T-cell (primary cell): ENCODE measurements around the gene CDH18. TPM values are rescaled to one million over a fixed set of nuclear protein-coding genes. Genes with fewer than 3 reads are reported as not detected.

Experiments
- ATAC-seq, 4 experiments: fragments of 200-7000 bp in 3 of 4; fragments of 150-1000 bp in 1 of 4; cut with Tn5 transposase; replicated peaks in 1 of 4; 1 replicate in 3 of 4; 2 replicates in 1 of 4; pipeline ENCODE4 v1.10.0; 2021; ENCODE audit warnings: moderate library complexity in 3 of 4, mild to moderate bottlenecking in 2 of 4, moderate number of reproducible peaks in 1 of 4
- CTCF ChIA-PET, 2 donors: fragments of 300-600 bp; sonication (Branson Sonifier 250); formaldehyde crosslinking; loops; one replicate each; lab custom pipeline; 2022; ENCODE audit warnings: antibody characterized with exemption in 2 of 2; lab: Charles Lee
- POLR2A ChIA-PET, 2 donors: fragments of 300-600 bp; sonication (Branson Sonifier 250); formaldehyde crosslinking; loops; one replicate each; lab custom pipeline; 2022; ENCODE audit warnings: antibody characterized with exemption in 2 of 2; lab: Charles Lee
- DNase-seq, 35 experiments: peaks; one replicate each; pipeline versions ENCODE4 v3.0.0 to v3.0.0-alpha.2; 2013 to 2023
- H3K27ac ChIP-seq: one replicate; pipeline ENCODE4 v1.5.1; 2013; ENCODE audit warnings: low read length
- H3K27me3 ChIP-seq, 2 experiments: replicated peaks in 1 of 2; 1 replicate in 1 of 2; 2 replicates in 1 of 2; pipeline versions ENCODE4 v1.6.1 to v1.7.0; 2013; ENCODE audit warnings: low read length in 1 of 2, mixed read lengths in 1 of 2; ENCODE audit not compliant: control insufficient read depth in 2 of 2, insufficient read depth in 2 of 2; ENCODE audit errors: extremely low read depth in 1 of 2
- H3K36me3 ChIP-seq, 2 donors: 1 replicate in 1 of 2; 2 replicates in 1 of 2; pipeline versions ENCODE4 v1.6.1 to v1.7.0; 2013; ENCODE audit warnings: low read length in 1 of 2; ENCODE audit not compliant: control insufficient read depth in 2 of 2, insufficient read depth in 1 of 2; ENCODE audit errors: extremely low read depth in 1 of 2
- H3K4me1 ChIP-seq, 2 experiments: 1 replicate in 1 of 2; 2 replicates in 1 of 2; pipeline versions ENCODE4 v1.6.1 to v1.7.0; 2013; ENCODE audit warnings: low read length in 2 of 2, mixed read lengths in 1 of 2; ENCODE audit not compliant: insufficient read depth in 2 of 2, control insufficient read depth in 1 of 2; ENCODE audit errors: extremely low read depth in 1 of 2
- H3K4me3 ChIP-seq, 2 donors: 1 replicate in 1 of 2; 2 replicates in 1 of 2; pipeline versions ENCODE4 v1.5.1 to v1.7.0; 2013; ENCODE audit warnings: mild to moderate bottlenecking in 2 of 2, low read length in 1 of 2, moderate library complexity in 1 of 2; ENCODE audit not compliant: control insufficient read depth in 1 of 2; ENCODE audit errors: extremely low read depth in 1 of 2
- H3K9me3 ChIP-seq: 2 replicates; pipeline ENCODE4 v1.7.0; 2013
- H3K27ac Mint-ChIP-seq, 2 donors: one replicate each; pipeline ENCODE4 v1.8.0; 2020 to 2021; ENCODE audit warnings: mild to moderate bottlenecking in 2 of 2, mixed read lengths in 2 of 2
- H3K27me3 Mint-ChIP-seq, 2 donors: one replicate each; pipeline ENCODE4 v1.8.0; 2021 to 2022; ENCODE audit warnings: mixed read lengths in 2 of 2
- H3K36me3 Mint-ChIP-seq: one replicate; pipeline ENCODE4 v1.8.0; 2021; ENCODE audit warnings: mixed read lengths
- H3K4me1 Mint-ChIP-seq, 3 donors: one replicate each; pipeline ENCODE4 v1.8.0; 2020 to 2022; ENCODE audit warnings: mixed read lengths in 3 of 3, mild to moderate bottlenecking in 1 of 3
- H3K4me3 Mint-ChIP-seq, 3 donors: one replicate each; pipeline ENCODE4 v1.8.0; 2020 to 2022; ENCODE audit warnings: mild to moderate bottlenecking in 3 of 3, mixed read lengths in 3 of 3, moderate library complexity in 3 of 3
- H3K9me3 Mint-ChIP-seq, 3 donors: one replicate each; pipeline ENCODE4 v1.8.0; 2020 to 2022; ENCODE audit warnings: mixed read lengths in 3 of 3
- WGBS: methylation state at CpG from one replicate; pipeline ENCODE4 v1.1.5; 2013; ENCODE audit warnings: missing lambda C conversion rate; ENCODE audit not compliant: insufficient coverage; 5-methylcytosine and 5-hydroxymethylcytosine counted together
- total RNA-seq, 35 experiments: library from RNA in 6 of 35; stranded (reverse) in 6 of 35; fragments of 120-200 nt in 1 of 35; gene quantifications; one replicate each; pipeline versions ENCODE4 v1.2.1 to v1.2.4 and lab custom pipeline; 2013 to 2026

CDH18 gene
- total RNA-seq, 5 donors from 2014 or later (not counting 1 experiment from before 2014, with no cell fraction given) = not detected

- H3K9me3 ChIP-seq = no peaks in the 10 kb centered on the region
- ChIA-PET POLR2A (no interaction called here), CTCF (no interaction called here)
- H3K4me1 ChIP-seq = no peaks in the 10 kb centered on the region
- Mint-ChIP-seq H3K27me3 (no peaks in the 10 kb centered on the region), H3K36me3 (no peaks in the 10 kb centered on the region), H3K4me1 (no peaks in the 10 kb centered on the region), H3K4me3 (no peak overlapping the region), H3K27ac (no peak overlapping the region), H3K9me3 (peaks cover 0 to 19% (median 13%) of the 10 kb centered on the region in 3 donors)
- H3K4me3 ChIP-seq = no peak overlapping the region
- DNase-seq (no peak), ATAC-seq (no peak)
- H3K27me3 ChIP-seq = no peaks in the 10 kb centered on the region
- no peak overlapping the region for H3K27ac ChIP-seq
- WGBS = no CpG with 5 or more reads among the region's 3 CpGs
- no peaks in the 10 kb centered on the region for H3K36me3 ChIP-seq
These were observed 64.3 kb downstream of the CDH18 start for GRCh38 chr5:19923742-19924141.

GRCh38 chr5:19920761-19921160 lies 67.2 kb downstream of the CDH18 start:
- no peak overlapping the region for H3K4me3 ChIP-seq
- ChIA-PET POLR2A (no interaction called here), CTCF (no interaction called here)
- no peaks in the 10 kb centered on the region for H3K9me3 ChIP-seq
- no peak overlapping the region for H3K27ac Mint-ChIP-seq
- no peak for ATAC-seq
- no peaks in the 10 kb centered on the region for H3K36me3 Mint-ChIP-seq
- no CpG with 5 or more reads among the region's 4 CpGs for WGBS
- no peak overlapping the region for H3K27ac ChIP-seq
- no peak overlapping the region for H3K4me3 Mint-ChIP-seq
- no peaks in the 10 kb centered on the region for H3K36me3 ChIP-seq
- H3K27me3 ChIP-seq = no peaks in the 10 kb centered on the region
- DNase-seq = no peak
- peaks cover 5 to 23% (median 8%) of the 10 kb centered on the region in 3 donors for H3K9me3 Mint-ChIP-seq
- H3K4me1 Mint-ChIP-seq = no peaks in the 10 kb centered on the region
- no peaks in the 10 kb centered on the region for H3K4me1 ChIP-seq
- no peaks in the 10 kb centered on the region for H3K27me3 Mint-ChIP-seq

GRCh38 chr5:19918780-19919179 lies 69.2 kb downstream of the CDH18 start:
- Histone ChIP-seq H3K27me3 (no peaks in the 10 kb centered on the region), H3K4me3 (no peak overlapping the region), H3K4me1 (no peaks in the 10 kb centered on the region), H3K36me3 (no peaks in the 10 kb centered on the region), H3K9me3 (no peaks in the 10 kb centered on the region), H3K27ac (no peak overlapping the region)
- no peaks in the 10 kb centered on the region for H3K27me3 Mint-ChIP-seq
- H3K9me3 Mint-ChIP-seq = peaks cover 6 to 22% (median 8%) of the 10 kb centered on the region in 3 donors
- DNase-seq = no peak
- H3K4me3 Mint-ChIP-seq = no peak overlapping the region
- no peaks in the 10 kb centered on the region for H3K4me1 Mint-ChIP-seq
- H3K27ac Mint-ChIP-seq = no peak overlapping the region
- POLR2A ChIA-PET = no interaction called here
- H3K36me3 Mint-ChIP-seq = no peaks in the 10 kb centered on the region
- no peak for ATAC-seq
- CTCF ChIA-PET = no interaction called here
- no CpG with 5 or more reads among the region's 3 CpGs for WGBS

GRCh38 chr5:19917588-19918122 lies 70.3 kb downstream of the CDH18 start:
- no peaks in the 10 kb centered on the region for H3K36me3 ChIP-seq
- DNase-seq = no peak
- no peak overlapping the region for H3K4me3 ChIP-seq
- H3K27ac ChIP-seq = no peak overlapping the region
- ATAC-seq = no peak
- WGBS = no CpG with 5 or more reads among the region's 5 CpGs
- H3K27me3 Mint-ChIP-seq = no peaks in the 10 kb centered on the region
- no peak overlapping the region for H3K4me3 Mint-ChIP-seq
- H3K36me3 Mint-ChIP-seq = no peaks in the 10 kb centered on the region
- no peaks in the 10 kb centered on the region for H3K27me3 ChIP-seq
- peaks cover 2 to 21% (median 12%) of the 10 kb centered on the region in 3 donors for H3K9me3 Mint-ChIP-seq
- POLR2A ChIA-PET = no interaction called here
- no peaks in the 10 kb centered on the region for H3K9me3 ChIP-seq
- CTCF ChIA-PET = no interaction called here
- no peak overlapping the region for H3K27ac Mint-ChIP-seq
- no peaks in the 10 kb centered on the region for H3K4me1 ChIP-seq
- no peaks in the 10 kb centered on the region for H3K4me1 Mint-ChIP-seq

GRCh38 chr5:19910136-19910535 lies 77.9 kb downstream of the CDH18 start:
- no peaks in the 10 kb centered on the region for H3K36me3 Mint-ChIP-seq
- no peak overlapping the region for H3K27ac ChIP-seq
- ChIA-PET CTCF (no interaction called here), POLR2A (no interaction called here)
- H3K9me3 ChIP-seq = no peaks in the 10 kb centered on the region
- peaks cover 12 to 28% (median 22%) of the 10 kb centered on the region in 3 donors for H3K9me3 Mint-ChIP-seq
- no peaks in the 10 kb centered on the region for H3K36me3 ChIP-seq
- H3K4me3 Mint-ChIP-seq = no peak overlapping the region
- H3K27me3 ChIP-seq = no peaks in the 10 kb centered on the region
- DNase-seq = no peak
- H3K27ac Mint-ChIP-seq = no peak overlapping the region
- no peaks in the 10 kb centered on the region for H3K27me3 Mint-ChIP-seq
- no peak for ATAC-seq
- 50% methylated on average over 1 of the region's 4 CpGs for WGBS
- H3K4me1 Mint-ChIP-seq = no peaks in the 10 kb centered on the region
- H3K4me3 ChIP-seq = no peak overlapping the region
- H3K4me1 ChIP-seq = no peaks in the 10 kb centered on the region

GRCh38 chr5:19904766-19905165 lies 83.2 kb downstream of the CDH18 start:
- peaks cover 0 to 14% (median 9%) of the 10 kb centered on the region in 3 donors for H3K9me3 Mint-ChIP-seq
- no peak overlapping the region for H3K4me3 ChIP-seq
- H3K27me3 ChIP-seq = no peaks in the 10 kb centered on the region
- H3K27me3 Mint-ChIP-seq = no peaks in the 10 kb centered on the region
- no peaks in the 10 kb centered on the region for H3K4me1 Mint-ChIP-seq
- H3K36me3 ChIP-seq = no peaks in the 10 kb centered on the region
- POLR2A ChIA-PET = no interaction called here
- H3K4me3 Mint-ChIP-seq = no peak overlapping the region
- no peaks in the 10 kb centered on the region for H3K4me1 ChIP-seq
- no peaks in the 10 kb centered on the region for H3K9me3 ChIP-seq
- CTCF ChIA-PET = no interaction called here
- no peaks in the 10 kb centered on the region for H3K36me3 Mint-ChIP-seq
- H3K27ac Mint-ChIP-seq = no peak overlapping the region
- WGBS = no CpG with 5 or more reads among the region's 1 CpG
- H3K27ac ChIP-seq = no peak overlapping the region
- DNase-seq (no peak), ATAC-seq (no peak)

- ATAC-seq (no peak), DNase-seq (no peak)
- Mint-ChIP-seq H3K4me1 (no peaks in the 10 kb centered on the region), H3K4me3 (no peak overlapping the region), H3K36me3 (no peaks in the 10 kb centered on the region), H3K27me3 (no peaks in the 10 kb centered on the region), H3K9me3 (peaks cover 0 to 14% (median 10%) of the 10 kb centered on the region in 3 donors), H3K27ac (no peak overlapping the region)
- POLR2A ChIA-PET = no interaction called here
- Histone ChIP-seq H3K27me3 (no peaks in the 10 kb centered on the region), H3K4me3 (no peak overlapping the region), H3K4me1 (no peaks in the 10 kb centered on the region), H3K9me3 (no peaks in the 10 kb centered on the region), H3K36me3 (no peaks in the 10 kb centered on the region), H3K27ac (no peak overlapping the region)
- CTCF ChIA-PET = no interaction called here
- WGBS = 100% methylated on average over 1 of the region's 5 CpGs
These were observed 84.4 kb downstream of the CDH18 start for GRCh38 chr5:19903611-19904010.
